Measurements from ENCODE around the gene FOXC2.

Gene FOXC2

GRCh38 chr16:86558355-86559193 is 8.1 kb upstream of the FOXC2 start:
- no peak for DNase-seq

- no peak for DNase-seq
Observed at GRCh38 chr16:86559802-86560305, 6.8 kb upstream of the FOXC2 start.

GRCh38 chr16:86562356-86562755 is 4.3 kb upstream of the FOXC2 start:
- no peak for DNase-seq

DNA sequence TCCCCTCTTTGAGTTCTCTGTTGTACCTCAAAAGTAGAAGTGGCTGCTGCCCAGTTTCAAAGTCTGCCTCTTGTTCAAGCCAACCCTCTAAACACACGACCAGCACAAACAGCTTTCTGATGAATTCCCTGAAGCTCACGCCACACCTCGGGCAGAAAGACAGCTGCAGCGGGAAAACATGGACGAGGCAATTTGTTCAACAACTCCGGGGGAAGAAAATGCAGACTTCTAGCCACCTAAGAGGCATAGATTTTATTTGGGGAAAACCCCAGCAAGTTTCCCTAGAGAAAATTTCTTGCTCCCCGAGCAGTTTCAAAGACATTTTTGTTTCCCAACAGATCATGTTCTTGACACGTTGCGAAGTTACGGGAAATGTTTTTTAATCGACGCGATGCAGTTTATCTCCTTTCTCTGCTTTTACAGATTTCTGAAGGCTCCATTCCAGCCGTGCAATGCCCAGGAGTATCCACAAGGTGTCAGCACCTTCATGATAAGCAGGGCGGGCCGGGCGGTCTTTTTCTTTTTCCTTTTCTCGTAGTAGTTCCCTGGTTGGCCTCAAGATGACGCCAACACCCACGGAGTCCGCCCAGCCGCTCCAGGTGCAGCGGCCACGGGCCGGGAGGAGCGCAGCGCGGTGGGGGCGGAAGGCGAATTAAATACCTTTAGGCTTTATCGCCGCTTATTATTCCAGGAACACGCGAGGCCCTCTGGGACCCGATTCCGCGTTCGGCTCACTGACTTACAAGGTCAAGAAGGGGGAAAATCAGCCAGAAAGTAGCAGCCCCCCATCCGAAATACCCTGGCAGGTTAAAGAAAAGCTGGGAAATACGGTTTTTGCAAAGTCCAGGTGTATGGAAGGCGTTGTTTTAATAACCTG is 2.9 kb upstream of the FOXC2 start:
- DNase-seq: peak; percentile 90

DNA sequence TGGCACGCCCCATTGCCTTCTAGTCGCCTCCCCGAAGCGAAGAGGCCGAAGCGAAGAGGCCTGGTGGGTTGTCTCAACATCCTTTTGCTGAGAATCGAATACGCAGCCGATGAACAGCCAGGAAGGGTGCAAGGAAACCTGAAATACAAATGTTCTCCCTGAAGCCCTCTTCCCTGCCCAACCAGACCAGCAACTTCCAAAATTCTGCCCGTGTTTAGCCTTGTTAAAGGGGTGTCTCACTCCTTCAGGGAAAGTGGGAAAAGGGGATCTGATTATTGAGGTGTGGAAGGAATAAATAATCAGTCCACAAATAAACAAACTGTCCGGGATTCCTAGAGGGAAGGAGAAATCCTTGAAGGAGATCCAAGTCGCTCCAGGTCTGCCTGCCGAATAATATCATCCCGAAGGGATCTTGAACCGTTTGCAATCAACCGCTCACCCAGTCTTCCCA is 1.4 kb upstream of the FOXC2 start:
- no peak for DNase-seq

GRCh38 chr16:86565644-86566511 is 751 bp upstream of the FOXC2 start:
- no peak for DNase-seq

GRCh38 chr16:86566966-86567700 is 504 bp downstream of the FOXC2 start:
- DNase-seq: no peak

DNA sequence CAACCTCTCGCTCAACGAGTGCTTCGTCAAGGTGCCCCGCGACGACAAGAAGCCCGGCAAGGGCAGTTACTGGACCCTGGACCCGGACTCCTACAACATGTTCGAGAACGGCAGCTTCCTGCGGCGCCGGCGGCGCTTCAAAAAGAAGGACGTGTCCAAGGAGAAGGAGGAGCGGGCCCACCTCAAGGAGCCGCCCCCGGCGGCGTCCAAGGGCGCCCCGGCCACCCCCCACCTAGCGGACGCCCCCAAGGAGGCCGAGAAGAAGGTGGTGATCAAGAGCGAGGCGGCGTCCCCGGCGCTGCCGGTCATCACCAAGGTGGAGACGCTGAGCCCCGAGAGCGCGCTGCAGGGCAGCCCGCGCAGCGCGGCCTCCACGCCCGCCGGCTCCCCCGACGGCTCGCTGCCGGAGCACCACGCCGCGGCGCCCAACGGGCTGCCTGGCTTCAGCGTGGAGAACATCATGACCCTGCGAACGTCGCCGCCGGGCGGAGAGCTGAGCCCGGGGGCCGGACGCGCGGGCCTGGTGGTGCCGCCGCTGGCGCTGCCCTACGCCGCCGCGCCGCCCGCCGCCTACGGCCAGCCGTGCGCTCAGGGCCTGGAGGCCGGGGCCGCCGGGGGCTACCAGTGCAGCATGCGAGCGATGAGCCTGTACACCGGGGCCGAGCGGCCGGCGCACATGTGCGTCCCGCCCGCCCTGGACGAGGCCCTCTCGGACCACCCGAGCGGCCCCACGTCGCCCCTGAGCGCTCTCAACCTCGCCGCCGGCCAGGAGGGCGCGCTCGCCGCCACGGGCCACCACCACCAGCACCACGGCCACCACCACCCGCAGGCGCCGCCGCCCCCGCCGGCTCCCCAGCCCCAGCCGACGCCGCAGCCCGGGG is 1.3 kb downstream of the FOXC2 start:
- DNase-seq: no peak

DNA sequence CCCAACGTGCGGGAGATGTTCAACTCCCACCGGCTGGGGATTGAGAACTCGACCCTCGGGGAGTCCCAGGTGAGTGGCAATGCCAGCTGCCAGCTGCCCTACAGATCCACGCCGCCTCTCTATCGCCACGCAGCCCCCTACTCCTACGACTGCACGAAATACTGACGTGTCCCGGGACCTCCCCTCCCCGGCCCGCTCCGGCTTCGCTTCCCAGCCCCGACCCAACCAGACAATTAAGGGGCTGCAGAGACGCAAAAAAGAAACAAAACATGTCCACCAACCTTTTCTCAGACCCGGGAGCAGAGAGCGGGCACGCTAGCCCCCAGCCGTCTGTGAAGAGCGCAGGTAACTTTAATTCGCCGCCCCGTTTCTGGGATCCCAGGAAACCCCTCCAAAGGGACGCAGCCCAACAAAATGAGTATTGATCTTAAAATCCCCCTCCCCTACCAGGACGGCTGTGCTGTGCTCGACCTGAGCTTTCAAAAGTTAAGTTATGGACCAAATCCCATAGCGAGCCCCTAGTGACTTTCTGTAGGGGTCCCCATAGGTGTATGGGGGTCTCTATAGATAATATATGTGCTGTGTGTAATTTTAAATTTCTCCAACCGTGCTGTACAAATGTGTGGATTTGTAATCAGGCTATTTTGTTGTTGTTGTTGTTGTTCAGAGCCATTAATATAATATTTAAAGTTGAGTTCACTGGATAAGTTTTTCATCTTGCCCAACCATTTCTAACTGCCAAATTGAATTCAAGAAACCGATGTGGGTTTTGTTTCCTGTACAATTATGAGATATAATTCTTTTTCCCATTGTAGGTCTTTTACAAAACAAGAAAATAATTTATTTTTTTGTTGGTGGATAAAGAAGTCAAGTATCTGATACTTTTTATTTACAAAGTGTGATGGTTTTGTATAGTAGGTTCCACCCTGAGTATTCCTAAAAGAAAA is 2.3 kb downstream of the FOXC2 start:
- DNase-seq: no peak

GRCh38 chr16:86569701-86570447 is 3.2 kb downstream of the FOXC2 start:
- no peak for DNase-seq

DNA sequence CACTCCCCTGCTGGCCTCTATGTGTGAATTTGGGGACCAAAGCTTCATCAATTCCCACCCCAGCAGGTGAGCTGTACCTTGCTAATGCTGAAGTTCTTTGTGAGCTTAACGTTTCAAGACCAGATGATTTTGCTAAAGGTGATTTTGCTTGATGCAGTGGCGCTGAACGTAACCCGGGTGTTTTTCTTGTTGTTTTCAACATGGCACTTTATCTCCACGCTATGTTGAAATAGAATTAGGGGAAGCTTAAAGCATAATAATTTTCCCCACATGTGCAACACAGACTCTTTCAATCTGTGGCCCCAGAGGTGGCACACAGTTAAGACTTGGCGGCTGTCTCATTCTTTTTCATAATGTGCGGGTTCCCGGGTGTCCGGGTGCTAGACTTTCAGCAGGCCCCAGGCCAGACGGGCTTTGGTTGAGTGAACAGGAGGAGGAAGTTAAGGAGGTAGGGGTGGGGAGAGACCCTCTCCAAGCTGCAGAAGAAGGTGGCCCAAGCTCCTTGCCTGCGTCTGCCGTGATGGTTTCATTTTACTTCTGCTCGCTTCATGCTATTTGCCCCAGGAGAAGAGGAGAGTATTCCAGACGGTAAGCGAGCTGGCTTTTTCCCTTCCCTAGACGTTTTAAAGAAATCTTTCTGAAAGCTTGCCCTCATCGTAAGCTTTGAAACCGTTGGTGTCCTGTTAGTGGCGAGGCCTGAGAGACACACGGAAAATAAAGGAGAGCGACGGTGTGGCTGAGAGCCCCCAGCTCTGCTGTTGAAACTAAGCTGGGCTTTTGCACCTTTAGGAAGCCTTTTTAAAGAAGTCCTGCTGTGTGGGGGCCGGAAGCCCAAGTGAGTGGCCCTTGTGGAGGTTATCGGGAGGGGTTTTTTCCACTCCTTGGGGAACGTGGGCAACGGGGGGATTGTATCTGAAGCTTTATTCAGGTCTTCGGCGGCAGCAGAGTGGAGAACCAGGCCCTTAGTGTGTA is 4.2 kb downstream of the FOXC2 start:
- no peak for DNase-seq

DNA sequence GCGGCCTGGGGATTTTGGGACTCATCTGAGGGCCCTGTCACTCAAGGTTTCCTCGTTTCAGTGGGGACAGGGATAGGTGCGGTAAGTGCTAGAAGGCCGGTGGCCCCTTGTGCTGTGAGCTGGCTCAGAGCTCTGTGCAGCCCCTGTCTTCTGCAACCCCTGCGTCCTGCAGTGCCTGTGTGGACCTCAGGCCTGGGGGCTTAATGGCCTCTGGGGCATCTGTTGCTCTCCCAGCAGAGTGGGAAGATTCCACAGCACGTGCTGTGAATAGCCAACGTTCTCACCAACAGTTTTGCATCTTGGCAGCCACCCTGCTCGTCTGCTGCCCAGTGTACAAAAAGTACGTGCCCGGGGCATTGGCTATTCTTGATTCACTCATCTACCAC is 4.9 kb downstream of the FOXC2 start:
- no peak for DNase-seq

DNA sequence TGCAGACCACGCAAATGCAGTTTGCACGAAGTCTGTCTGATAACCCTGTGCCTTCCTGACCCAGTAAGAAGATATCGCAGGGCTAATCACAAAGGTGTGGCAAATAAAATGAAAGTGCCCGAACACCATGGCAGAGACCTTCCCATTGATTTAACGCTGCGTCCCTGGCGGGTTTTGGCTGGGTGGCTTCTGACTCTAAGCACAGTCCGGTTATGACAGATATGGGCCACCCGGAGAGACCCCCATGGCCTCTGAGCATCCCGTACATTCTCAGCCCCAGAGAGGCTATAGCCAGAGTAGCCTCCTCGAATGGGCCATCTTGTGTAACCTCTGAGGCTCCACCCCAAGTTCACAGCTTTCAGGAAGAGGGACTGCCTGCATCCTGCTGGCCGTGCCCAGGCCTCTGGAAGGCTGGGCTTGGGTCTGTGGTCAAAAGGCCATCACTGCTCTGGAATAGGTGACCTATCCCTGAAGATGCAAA is 5.5 kb downstream of the FOXC2 start:
- DNase-seq: no peak

DNA sequence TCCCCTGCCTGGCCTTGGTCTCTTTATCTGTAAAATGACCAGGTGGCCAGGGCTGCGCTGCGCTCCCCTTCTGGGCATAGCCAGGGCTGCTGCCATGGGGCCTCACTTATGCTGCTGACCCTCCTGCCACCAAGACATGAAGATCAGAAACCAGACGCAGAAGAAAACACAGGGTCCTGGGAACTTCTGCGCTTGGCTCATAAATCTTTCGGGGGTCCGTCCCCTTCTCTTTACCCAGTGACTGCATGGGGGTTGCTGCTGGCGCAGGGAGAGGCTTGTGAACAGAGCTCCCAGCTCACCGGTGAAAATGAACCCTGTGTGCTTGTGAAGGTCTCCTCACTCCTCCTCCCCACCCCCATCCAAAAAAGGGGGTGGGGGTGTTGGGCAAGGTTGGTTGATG is 6.0 kb downstream of the FOXC2 start:
- no peak for DNase-seq

GRCh38 chr16:86573215-86573614 is 6.6 kb downstream of the FOXC2 start:
- DNase-seq: no peak

GRCh38 chr16:86573646-86574508 is 7.2 kb downstream of the FOXC2 start:
- DNase-seq: no peak

- DNase-seq: no peak
Observed at GRCh38 chr16:86574646-86575045, 8.0 kb downstream of the FOXC2 start.
